ENCODE measurements around the gene PCMT1. TPM values are rescaled to one million over a fixed set of nuclear protein-coding genes. Genes with fewer than 3 reads are reported as not detected.
"Not testable (repeated sequence)": the region's sequence is repeated elsewhere in the genome, so short reads cannot be mapped to it uniquely, and the experiment has no call there.

PCMT1 gene
- total and polyA plus RNA-seq, 9 donors: 48.1 to 71.8 (median 54.7) TPM

GRCh38 chr6:149750136-149750609 lies 632 bp downstream of the PCMT1 start:
- no peak for TF ChIP-seq CTCF (IDR thresholded peaks at IDR 0.05)
- TF ChIP-seq EP300 (IDR thresholded peaks at IDR 0.05): no peak
- TF ChIP-seq POLR2A (IDR thresholded peaks at IDR 0.05): no peak
- peaks cover 9% of the 10 kb centered on the region for H3K4me1 ChIP-seq (ENCODE audit: insufficient read depth)

DNA sequence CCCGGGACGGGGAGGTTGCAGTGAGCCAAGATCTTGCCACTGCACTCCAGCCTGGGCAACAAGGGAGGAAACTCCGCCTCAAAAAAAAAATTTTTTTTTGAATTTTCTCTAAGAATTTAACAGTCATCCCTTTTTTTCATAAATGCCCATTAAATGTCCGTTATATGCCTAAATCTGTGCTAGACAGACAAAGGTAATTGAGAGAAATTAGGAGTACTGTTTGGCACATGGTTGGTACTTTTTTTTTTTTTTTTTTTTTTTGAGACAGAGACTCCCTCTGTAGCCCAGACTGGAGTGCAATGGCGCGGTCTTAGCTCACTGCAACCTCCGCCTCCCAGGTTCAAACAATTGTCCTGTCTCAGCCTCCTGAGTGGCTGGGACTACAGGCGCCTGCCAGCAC lies 1.7 kb downstream of the PCMT1 start:
- WGBS, 3 donors: 80 to 91% (median 85%) methylated on average over 8 of the region's 8 CpGs

More at GRCh38 chr6:149750136-149750609, 632 bp downstream of the PCMT1 start:
- 0% methylated on average over 25 of the region's 25 CpGs for WGBS, 3 donors
- Histone ChIP-seq H3K27me3 (no peaks in the 10 kb centered on the region), H3K4me3 (peak overlapping the region; percentile 86), H3K9me3 (no peaks in the 10 kb centered on the region), H3K36me3 (no peaks in the 10 kb centered on the region), H3K27ac (peak overlapping the region in 1 of 2 donors; percentile 54)
- peak in 2 of 5 donors; percentile 32 to 64 for DNase-seq
- intact Hi-C loops (cut with DNase I): no loop called here

GRCh38 chr6:149751920-149752319 lies 2.4 kb downstream of the PCMT1 start:
- H3K36me3 ChIP-seq; H3K4me1 ChIP-seq (ENCODE audit: insufficient read depth); H3K9me3 ChIP-seq; H3K27ac ChIP-seq; intact Hi-C loops (cut with DNase I); H3K4me3 ChIP-seq; DNase-seq; H3K27me3 ChIP-seq: not testable (repeated sequence)
- 94 to 99% (median 94%) methylated on average over 5 of the region's 5 CpGs for WGBS, 3 donors

More for the DNA sequence above, 1.7 kb downstream of the PCMT1 start:
- no peak for DNase-seq
- H3K27me3 ChIP-seq: no peaks in the 10 kb centered on the region
- no peak overlapping the region for H3K27ac ChIP-seq
- intact Hi-C loops (cut with DNase I): no loop called here
- H3K4me1 ChIP-seq (ENCODE audit: insufficient read depth): peaks cover 8% of the 10 kb centered on the region
- no peak overlapping the region for H3K4me3 ChIP-seq
- TF ChIP-seq EP300 (IDR thresholded peaks at IDR 0.05): no peak
- no peak for TF ChIP-seq POLR2A (IDR thresholded peaks at IDR 0.05)
- no peak for TF ChIP-seq CTCF (IDR thresholded peaks at IDR 0.05)
- no peaks in the 10 kb centered on the region for H3K36me3 ChIP-seq
- H3K9me3 ChIP-seq: no peaks in the 10 kb centered on the region

DNA sequence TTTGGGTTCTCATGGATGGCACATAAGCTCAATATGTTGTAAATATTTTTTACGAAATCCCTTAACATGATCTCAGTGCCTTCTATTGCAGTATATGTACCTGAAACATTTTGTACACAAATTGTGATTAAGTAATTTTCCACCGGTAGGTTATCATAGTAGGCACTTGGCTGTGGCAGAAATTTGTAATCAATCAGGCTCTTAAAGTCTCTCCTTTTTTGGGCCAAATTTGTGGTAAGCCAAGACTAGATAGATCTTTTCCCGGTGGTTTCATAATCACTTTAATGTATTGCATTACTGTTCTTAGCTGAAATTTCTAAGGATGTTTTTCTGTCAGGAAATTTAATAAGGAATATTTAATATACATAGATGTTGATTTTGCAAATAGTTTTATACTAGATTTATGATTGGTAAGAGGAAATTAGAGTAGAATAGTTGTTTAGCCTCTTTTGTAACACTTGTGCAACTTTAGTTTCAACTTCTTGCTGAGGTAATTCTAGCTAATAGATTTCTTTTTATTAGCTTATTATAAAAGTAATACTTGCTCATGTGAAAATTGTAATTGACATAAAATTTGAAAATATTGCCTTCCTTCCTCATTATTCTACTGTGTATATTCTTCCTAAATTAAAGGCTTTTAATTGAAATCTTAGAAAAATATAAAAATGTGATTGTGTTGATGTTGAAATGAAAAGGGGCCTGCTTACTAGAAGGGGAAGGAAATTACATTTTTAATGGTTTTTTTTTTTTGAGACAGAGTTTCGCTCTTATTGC lies 3.2 kb downstream of the PCMT1 start:
- 90 to 96% (median 93%) methylated on average over 4 of the region's 4 CpGs for WGBS, 3 donors
- no peak overlapping the region for H3K4me3 ChIP-seq
- no peaks in the 10 kb centered on the region for H3K27me3 ChIP-seq
- no peak for DNase-seq
- no peaks in the 10 kb centered on the region for H3K36me3 ChIP-seq
- no peaks in the 10 kb centered on the region for H3K9me3 ChIP-seq
- intact Hi-C loops (cut with DNase I): no loop called here
- TF ChIP-seq EP300 (IDR thresholded peaks at IDR 0.05): no peak
- no peak for TF ChIP-seq POLR2A (IDR thresholded peaks at IDR 0.05)
- TF ChIP-seq CTCF (IDR thresholded peaks at IDR 0.05): no peak
- peaks cover 8% of the 10 kb centered on the region for H3K4me1 ChIP-seq (ENCODE audit: insufficient read depth)
- no peak overlapping the region for H3K27ac ChIP-seq

GRCh38 chr6:149753374-149753637 lies 3.8 kb downstream of the PCMT1 start:
- H3K4me3 ChIP-seq; H3K27me3 ChIP-seq; H3K27ac ChIP-seq; intact Hi-C loops (cut with DNase I); DNase-seq; H3K9me3 ChIP-seq; H3K36me3 ChIP-seq; H3K4me1 ChIP-seq (ENCODE audit: insufficient read depth): not testable (repeated sequence)
- WGBS, 3 donors: 92 to 96% (median 94%) methylated on average over 3 of the region's 3 CpGs

Measured in ovary (tissue), 9 donors.